AG08395 (cell line): ENCODE measurements around the gene SLC13A3.

Experiments used
- DNase-seq: peaks from one replicate; pipeline ENCODE4 v3.0.0; 2012; ENCODE audit warnings: mixed read lengths, low spot score

SLC13A3 gene

DNA sequence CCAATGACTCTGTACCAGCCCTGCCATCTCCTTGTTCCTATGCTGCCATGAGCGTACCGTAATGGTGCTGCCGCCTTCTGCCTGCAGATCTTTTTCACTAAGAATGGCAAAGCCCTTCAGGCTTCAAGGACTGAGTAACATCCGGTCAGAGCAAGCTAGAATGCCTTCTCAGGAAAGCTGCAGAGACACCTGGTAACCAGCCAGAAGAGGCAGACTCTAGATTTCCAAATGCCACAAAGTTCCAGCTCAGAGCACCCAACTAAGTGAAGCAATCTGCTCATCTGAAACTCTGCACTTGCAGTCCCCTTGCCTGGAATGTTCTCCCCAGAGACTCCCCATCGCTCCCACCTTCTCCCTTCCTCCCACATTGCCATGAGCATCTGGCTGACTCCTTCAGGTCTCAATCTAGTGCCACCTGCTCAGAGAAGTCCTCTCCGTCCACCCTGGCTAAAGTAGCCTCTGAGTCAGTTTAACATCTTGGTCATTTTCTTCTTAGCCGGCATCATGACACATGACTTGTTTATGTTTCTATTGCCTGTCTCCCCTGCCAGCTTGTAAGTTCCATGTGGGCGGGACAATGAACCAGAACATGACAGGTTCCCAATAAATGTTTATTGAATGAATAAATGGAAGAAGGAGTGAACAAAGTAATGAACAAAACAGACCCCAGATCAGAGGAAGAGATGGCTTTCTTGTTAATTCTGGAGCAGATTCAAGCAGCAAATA, 93.9 kb downstream of the SLC13A3 start:
- DNase-seq, result peak; percentile 77

DNA sequence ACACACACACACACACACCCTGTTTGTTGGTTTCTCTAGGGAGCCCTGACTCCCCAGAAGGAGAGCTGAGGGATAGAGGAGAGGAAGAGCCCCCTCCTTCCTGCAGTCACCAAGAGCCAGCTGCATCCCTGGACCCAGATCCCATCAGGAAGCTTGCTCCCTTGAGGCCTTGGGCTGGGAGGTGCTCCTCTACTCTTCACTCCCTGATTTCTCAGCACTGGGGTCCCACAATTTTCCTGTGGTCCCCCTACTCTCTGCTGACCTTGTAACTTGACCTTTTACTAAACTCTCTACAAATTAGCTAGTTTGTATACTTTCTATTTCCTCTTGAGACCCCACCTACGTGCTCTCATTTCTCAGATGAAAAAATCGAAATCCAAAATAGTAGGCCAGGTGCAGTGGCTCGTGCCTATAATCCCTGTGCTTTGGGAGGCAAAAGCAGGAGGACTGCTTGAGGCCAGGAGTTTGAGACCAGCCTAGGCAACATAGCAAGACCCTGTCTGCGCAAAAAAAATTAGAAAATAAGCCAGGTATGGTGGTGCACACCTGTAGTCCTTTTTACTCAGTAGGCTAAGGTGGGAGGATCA, 95.8 kb downstream of the SLC13A3 start:
- DNase-seq, result no peak

DNA sequence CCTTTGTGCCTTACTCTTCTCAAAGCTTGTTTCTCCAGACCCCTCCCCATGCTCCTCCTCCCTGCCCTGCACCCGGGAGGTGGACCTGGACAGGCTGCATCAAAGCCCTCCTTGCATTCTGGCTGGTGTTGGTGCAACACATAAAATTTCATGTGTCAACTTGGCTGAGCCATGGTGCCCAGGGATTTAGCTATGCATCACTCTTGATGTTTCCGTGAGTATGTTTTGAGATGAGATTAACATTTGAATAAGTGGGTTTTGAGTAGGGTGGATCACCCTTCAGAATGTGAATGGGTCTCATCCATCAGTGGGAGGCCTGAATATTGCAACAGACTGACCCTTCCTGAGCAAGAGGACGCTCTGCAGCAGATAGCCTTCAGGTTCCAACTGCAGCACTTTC, 96.4 kb downstream of the SLC13A3 start:
- DNase-seq, result no peak

DNA sequence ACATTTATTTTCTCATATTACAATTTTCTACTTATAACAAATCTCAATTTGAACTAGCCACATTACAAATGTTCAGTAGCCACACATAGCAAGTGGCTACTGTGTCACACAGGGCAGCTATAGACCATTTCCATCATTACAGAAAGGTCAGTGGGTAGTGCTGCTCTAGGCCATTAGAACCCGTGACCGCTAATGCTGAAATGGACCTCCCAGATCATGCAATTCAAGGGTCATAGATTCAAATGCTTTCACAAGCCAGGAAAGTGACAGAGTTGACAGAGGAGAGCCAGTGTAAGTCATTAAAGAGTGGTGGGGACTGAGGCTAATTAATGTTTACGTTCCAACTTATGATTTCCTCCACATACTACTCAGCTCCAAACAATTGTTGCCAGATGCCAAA, 97.3 kb downstream of the SLC13A3 start:
- DNase-seq, result no peak

DNA sequence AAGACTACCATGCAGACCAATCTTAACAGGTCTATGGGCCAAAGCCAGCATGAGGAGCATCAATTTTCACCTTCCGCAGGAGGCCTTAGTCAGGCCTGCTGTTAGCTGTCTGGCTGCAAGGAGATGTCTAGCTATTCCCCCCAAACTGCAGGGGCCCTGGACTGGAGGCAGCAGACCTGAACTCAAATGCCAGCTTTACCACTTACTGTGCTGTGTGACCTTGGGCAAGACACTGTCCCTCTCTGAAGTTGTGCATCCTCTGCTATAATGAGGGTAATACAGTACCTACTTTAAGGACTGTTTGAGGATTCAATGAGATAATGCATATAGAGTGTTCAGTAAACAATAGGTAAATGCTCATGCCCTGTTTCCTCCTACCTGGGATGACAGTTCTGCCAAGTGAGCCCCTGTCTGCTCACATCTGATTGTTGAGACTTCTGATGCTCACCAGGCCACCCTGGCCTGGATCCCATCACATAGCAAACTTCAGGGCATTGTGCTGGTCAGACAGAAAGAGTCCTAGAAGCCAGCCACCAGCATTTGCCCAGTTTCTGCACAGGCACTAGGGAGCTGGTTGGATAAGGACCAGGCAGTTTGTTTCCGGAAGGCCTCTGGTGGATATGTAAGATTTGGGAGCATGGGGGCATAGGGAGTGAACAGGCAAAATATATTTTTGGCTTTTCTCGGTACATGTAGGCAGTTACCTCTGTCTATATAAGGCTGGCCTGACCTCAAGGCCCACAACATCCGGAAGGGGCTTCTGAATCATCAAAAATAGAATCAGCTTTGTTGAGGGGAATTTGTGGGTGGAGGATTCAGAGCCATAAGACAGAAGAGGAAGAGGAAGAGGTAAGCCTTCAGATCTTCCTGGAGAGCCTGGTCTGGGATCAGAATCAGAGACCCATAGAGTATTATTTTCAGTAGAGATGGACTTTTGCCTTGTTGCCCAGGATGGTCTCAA, 98.5 kb downstream of the SLC13A3 start:
- no peak for DNase-seq

DNA sequence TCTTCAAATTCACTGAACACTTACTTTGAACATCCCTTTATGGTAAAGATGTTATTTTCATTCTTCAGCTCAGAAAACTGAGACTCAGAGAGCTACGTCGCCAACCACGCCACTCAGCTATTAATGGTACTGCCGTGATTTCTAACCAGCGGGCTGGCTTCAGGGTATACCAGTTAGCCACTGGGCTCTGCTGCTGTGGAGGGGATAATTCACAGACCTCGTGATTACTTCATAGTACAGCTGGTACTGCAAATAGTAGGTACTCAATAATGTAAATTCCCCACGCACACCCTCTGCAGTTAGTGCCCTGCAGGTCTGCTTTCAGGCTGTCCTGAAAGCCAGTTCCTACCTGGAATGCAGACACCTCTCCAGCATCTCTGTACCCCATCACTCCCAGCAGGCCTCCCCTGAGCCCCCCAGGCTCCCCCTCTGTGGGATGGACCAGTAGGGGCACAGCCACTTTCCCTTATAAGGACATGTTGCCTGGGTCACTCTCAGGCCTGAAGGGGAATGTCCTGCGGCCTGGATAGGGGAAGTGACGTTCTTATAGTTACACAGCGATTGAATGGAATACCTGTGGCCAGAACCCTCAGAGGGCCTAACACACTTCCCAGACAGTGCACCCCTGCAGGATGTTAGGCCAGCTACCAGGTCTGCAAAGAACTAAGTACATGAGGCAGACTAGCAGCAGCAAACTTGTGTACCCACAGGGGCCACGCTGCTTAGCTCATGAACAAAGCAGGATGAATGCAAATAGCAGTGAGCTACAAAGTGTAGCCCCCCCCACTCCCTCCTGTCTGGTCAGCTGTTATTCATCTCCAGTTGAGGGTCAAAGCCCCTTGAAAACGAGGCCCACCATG, 99.5 kb downstream of the SLC13A3 start:
- no peak for DNase-seq

DNA sequence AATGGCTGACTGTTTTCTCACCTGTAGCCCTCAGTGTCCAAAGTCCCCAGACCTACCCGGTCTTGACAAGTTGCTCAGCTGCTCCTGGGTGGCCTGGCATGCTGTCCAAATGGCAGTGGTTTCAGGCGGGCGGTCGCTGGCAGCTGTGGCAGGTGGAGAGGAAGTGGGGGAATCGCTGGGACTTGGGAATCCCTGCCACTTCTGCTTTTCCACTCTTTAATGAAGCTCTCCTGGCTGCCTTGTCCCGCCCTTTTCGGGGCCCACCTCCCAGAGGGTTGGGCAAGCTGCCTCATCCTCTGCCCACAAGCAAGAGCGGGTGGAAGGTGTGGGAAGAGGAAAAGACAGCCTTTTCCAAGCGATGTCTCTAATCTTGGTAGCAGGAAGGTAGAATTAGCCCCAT, 100.8 kb downstream of the SLC13A3 start, which contains the start of gene OCSTAMP:
Gene OCSTAMP (minus strand): TSS at position 194 of the 400 bp plus-strand sequence. CDS start 94 bp downstream, at position 100.
- no peak for DNase-seq

DNA sequence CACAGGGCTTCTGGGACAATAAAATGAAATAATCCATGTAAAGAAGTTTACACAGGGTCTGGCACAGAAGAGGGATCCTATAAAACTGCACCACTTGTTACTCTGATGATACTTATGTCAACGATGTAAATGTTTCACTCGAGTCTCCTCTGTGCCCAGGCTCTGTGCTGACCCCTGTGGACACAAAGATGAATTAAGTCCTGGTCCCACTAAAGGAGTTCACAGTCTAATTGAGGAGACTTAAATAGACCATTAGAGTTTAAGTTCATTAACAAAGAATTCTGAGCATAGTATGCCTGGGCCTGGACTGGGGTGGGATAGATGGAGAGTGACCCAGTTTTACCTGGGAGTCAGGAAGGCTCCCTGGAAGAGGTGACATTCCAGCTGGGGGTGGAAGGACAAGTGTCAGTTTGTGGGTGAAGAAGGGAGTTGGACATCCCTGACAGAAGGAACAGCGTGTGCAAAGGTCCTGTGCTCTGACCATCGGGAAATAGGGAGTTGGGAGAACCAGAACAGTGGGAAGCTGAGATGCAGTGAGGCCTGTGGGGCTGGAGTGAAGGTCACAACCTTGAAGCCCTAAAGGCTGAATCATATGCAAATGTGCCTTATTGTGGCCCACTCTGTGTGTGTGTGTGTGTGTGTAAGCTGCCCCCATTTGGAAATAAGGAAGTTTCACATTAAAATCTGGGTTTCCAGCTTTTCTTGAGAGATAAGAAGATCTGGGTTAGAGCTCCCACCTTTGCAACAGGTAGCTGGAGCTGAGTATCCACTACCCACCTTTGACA, 101.9 kb downstream of the SLC13A3 start:
- DNase-seq, result no peak

DNA sequence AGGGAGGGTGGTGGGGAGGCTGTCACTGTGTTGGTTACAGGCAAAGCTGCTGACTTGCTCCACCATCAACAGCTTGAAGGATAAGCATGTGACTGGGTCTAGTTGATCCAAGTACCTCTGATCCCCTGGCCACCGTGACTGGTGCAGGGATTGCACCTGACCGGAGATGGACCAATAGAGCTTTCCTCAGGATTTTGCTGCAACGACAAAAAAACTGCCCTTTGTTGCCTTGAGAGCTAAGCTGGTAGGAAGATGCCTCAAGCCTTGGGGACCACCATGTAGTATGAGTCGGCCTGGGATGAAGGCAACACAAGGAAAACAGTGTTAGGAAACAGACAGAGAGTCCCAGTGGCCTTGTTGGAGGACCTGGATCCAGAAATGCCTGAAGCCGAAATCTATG, 102.6 kb downstream of the SLC13A3 start:
- DNase-seq, result no peak

DNA sequence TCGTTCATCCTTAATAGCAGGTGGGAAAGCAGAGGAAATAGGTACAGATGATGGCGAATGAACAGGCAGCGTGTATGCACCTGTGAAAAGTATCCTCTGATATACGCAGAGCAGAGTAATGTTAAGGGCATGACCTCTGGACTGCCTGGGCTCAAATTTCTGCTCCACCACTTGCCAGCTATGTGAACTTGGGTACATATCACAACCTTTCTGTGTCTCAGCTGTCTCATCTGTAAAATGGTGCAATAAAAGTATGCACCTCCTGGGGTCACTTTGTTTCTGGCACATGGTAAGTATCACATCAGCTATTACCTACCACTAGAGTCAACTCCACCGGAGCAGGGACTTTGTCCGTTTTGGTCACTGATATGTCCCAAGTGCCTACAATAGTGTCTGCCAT, 103.3 kb downstream of the SLC13A3 start:
- no peak for DNase-seq

DNA sequence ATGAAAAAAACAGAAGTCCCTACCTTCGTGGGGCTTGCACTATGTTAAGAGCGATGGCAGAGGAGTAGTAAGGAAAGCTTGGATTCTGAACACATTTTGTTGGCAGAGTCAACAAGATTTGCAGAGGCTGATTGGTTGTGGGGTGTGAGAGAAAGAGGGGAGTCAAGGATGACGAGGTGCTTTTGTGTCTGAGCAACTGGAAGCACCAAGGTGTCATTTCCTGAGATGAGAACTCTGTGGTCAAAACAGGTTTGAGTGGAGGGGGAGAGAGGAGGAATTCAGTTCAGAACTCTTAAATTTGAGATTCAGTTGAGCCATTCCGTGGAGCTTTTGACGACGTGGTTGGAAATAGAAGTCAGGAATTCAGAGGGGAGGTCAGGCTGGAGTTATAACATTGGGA, 104.3 kb downstream of the SLC13A3 start:
- no peak for DNase-seq

DNA sequence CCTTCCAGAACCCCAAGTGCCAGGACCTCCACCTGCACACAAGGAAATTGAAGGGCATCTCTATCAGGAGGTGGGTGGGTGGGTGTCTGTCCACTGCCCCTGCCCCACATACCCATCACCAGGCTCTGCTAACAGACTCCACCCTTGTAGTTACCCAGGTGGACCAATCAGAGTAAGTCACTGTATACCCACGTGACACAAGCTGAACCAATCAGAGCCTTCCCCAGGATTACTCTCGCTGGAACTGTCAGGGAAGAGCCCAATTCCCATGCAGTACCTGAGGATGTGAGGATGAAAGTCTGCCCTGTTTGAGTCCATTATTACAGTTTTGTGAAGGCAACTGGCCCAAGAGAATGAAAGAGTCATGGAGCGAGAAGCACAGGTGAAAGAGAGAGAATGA, 105.0 kb downstream of the SLC13A3 start:
- no peak for DNase-seq

DNA sequence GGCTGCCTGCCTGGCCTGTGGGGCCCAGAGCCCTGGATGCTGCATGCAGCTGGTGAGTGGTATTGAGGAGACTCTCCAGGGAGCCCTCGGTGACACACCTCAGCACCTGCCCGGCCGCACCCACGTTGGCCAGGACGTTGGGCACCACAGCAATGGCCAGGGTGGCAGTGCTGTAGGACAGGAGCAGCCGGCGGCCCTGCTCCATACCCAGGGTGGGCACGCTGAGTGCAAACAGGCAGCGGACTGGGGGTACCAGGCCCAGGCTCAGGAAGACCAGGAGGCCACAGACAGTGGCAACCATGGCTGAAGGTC, 105.5 kb downstream of the SLC13A3 start:
- DNase-seq, result no peak

DNA sequence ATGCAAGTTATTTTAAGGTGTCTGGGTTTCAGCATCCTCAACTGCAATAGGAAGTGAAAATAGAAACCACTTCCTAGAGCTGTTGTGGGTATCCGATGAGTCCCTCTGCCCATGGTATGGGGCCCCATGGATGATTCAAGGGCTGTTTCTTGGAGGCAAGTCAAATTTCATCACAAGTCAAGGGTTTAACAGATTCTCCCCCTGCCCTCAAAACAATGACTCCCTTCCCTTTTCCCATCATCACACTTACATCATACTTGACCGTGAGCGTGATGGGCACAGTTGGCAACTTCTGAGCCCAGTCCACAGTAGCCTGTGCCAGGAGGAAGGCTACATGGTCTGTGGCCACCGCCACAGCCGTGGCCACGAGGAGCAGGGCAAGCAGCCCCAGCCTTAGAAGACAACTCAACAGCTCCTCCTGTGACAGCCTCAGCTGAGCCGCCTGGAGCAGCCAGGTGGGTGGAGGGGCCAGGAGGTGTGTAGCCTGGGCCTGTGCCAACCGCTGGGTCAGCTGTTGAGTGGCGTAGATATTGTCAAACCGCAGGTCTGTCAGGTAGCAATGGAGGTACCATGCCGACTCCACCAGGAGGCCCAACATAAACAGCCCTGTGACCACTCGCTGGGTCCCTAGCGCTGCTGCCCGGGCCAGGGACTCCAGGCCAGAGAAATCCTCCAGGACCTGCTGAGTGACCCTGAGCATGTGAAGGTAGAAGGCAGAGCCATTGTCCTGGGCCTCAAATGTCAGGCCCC, 106.0 kb downstream of the SLC13A3 start:
- no peak for DNase-seq

DNA sequence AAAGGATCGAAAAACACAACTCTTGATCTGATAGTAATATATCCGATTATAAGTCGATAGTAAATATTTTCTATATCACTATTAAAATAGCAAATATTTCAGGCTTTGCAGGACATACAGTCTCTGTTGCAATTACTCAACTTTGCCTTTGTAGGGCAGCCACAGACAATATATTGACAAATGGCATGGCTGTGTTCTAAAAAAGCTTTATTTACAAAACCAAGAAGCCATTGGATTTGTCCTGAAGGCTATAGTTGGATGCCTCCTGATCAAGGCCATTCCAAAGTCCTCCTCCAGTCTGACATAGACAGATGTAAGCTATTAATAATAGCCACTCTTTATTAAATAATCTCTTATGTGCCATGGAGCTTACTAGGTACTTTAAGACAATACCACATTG, 106.7 kb downstream of the SLC13A3 start:
- DNase-seq, result no peak

DNA sequence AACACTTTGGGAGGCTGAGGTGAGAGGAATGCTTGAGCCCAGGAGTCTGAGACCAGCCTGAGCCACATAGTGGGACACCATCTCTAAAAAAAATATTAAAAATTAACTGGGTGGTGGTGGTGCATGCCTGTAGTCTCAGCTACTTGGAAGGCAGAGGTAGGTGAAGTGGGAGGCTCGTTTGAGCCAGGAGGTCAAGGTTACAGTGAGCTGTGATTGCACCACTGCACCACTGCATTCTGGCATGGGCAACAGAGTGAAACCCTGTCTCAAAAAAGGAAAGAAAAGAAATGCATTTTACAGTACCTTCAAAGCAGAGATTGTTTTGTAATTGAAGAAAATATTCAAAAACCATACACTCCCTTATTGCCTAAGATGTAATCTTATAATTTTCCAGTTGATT, 107.3 kb downstream of the SLC13A3 start:
- no peak for DNase-seq

DNA sequence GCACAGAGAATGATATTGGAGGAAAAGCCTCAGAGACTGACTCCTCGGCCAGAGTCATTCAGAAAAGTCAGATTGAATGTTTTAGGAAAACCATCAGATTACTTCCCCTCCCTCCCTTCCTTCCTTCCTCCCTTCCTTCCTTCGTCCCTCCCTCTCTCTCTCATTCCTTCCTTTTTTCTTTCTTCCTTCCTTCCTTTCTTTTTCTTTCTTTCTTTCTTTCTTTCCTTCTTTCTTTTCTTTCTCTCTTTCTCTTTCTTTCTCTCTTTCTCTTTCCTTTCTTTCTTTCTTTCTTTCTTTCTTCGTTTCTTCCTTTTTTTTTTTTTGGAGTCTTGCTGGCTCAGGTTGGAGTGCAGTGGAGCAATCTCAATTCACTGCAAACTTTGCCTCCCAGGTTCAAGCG, 108.2 kb downstream of the SLC13A3 start:
- no peak for DNase-seq

DNA sequence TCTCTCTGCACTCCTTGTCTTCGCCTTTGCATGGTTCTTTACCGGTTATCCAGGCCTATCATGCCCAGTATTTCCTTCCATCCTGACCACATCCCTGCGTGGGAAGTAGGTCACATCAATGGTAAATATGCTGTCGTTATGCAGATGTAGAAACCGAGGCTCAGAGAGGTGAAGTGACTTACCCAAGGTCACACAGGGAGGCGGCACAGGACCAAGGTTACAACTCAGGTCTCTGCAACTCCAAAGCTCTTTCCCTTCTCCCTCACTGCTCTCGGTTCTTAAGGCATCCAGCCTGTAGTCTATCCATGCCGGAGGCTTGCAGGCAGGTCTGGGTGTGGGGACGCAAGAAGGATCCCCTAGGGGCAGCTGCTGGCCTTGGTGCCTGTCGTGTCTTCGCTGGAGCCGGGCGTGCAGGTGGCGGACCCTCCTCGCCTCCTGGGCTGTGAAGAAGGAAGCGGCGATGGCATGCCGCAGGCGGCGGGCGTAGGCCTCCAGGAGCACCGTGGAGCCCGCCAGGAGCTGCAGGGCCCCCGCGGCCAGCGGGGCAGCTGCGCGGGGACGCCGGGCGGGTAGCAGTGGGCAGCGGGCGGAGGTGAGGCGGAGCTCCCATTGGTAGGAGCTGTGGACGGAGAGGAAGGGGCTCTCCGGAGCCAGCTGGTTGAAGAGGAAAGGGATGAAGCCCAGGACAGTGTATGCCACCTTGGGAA, 109.9 kb downstream of the SLC13A3 start:
- DNase-seq, result no peak

DNA sequence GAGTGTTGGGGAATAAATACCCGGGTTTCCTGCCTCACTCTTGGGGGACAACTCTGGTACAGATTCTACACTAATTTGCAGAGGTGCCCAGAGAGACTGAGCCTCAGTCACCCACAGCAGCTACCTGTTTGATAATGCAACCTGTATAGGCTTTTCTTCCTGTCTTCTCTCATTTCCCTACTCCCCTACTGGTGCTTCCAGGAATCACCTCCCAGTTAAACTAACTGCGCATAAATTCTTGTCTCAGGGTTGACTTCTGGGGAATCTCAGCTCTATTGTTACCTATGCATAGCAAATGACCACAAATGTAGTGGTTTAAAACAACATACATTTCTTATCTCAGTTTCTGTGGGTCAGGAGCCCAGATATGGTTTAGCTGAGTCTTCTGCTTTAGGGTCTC, 112.1 kb downstream of the SLC13A3 start:
- no peak for DNase-seq

DNA sequence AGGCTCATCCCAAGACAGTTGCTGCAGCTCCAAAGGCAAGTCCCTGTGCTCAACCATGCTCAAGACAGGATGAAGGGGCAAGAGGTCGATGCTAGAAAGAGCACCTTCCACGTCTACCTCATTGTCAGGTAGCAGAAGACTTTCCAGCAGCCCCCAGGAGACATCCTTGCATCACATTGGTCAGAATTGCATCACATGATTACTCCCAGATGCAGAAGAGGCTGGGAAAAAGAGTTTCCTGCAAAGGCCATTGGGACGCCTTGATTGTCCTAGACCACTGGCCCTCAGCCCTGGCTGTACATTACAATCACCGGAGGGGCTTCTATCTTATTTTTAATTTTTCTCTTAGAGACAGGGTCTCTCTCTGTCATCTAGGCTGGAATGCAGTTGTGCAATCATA, 120.6 kb downstream of the SLC13A3 start:
- no peak for DNase-seq
